Uterus (tissue), 2 donors: ENCODE measurements around the gene NME1.

ENCODE experiments used
- CTCF ChIP-seq, 4 experiments: fragments of 200-600 bp in 2 of 4; fragments of 450-650 bp in 2 of 4; sonication (generic) in 2 of 4; IDR thresholded peaks; one replicate each; pipeline ENCODE4 v1.5.1; 2016 to 2019; ENCODE audit warnings: antibody characterized with exemption in 4 of 4, mild to moderate bottlenecking in 2 of 4, moderate library complexity in 1 of 4
- POLR2A ChIP-seq, 2 donors: fragments of 450-650 bp; IDR thresholded peaks; one replicate each; pipeline ENCODE4 v1.6.1; 2016; ENCODE audit warnings: antibody characterized with exemption in 2 of 2, mild to moderate bottlenecking in 1 of 2, moderate library complexity in 1 of 2

- peak; percentile 27 to 54 (median 32) for TF ChIP-seq CTCF (IDR thresholded peaks at IDR 0.05)
- TF ChIP-seq POLR2A (IDR thresholded peaks at IDR 0.05), result no peak
Measured at GRCh38 chr17:51166987-51167931, 13.9 kb downstream of the NME1 start.
